Thoracic aorta (tissue), 2 donors: Measurements from ENCODE around the gene TCP11L2. TPM values are rescaled to one million over a fixed set of nuclear protein-coding genes. Genes with fewer than 3 reads are reported as not detected.
"Not testable (repeated sequence)": the region's sequence is repeated elsewhere in the genome, so short reads cannot be mapped to it uniquely, and the experiment has no call there.

Source experiments
- ATAC-seq: fragments of 150-250 bp; one replicate; pipeline ENCODE4 v1.8.0; 2017; ENCODE audit warnings: low read depth; ENCODE audit not compliant: insufficient number of reproducible peaks, low FRiP score
- DNase-seq: peaks from one replicate; pipeline ENCODE4 v3.0.0-alpha.2; 2020; ENCODE audit warnings: low spot score
- H3K27ac ChIP-seq, 2 donors: fragments of 200-600 bp; sonication (generic); 1 replicate in 1 of 2; 2 replicates in 1 of 2; pipeline ENCODE4 v1.5.1; 2016; ENCODE audit warnings: mild to moderate bottlenecking in 2 of 2, moderate library complexity in 2 of 2
- H3K27me3 ChIP-seq: fragments of 200-600 bp; sonication (generic); replicated peaks from 2 replicates; pipeline ENCODE4 v1.6.0; 2016; ENCODE audit warnings: mild to moderate bottlenecking; ENCODE audit not compliant: insufficient read depth
- H3K36me3 ChIP-seq: fragments of 200-600 bp; sonication (generic); one replicate; pipeline ENCODE4 v1.5.1; 2016
- H3K4me1 ChIP-seq, 2 donors: fragments of 200-600 bp; sonication (generic); 1 replicate in 1 of 2; 2 replicates in 1 of 2; pipeline versions ENCODE4 v1.5.1 to v1.6.0; 2016; ENCODE audit warnings: low read depth in 2 of 2, mild to moderate bottlenecking in 1 of 2; ENCODE audit not compliant: control insufficient read depth in 1 of 2
- H3K4me3 ChIP-seq: fragments of 200-600 bp; sonication (generic); 2 replicates; pipeline ENCODE4 v1.5.1; 2016; ENCODE audit warnings: mild to moderate bottlenecking
- H3K9me3 ChIP-seq: fragments of 200-600 bp; sonication (generic); 2 replicates; pipeline ENCODE4 v1.5.1; 2016
- total RNA-seq, 2 donors: library from RNA; depleted of rRNA; stranded (reverse); fragments of >200 nt; gene quantifications; one replicate each; pipeline versions ENCODE4 v1.1.0 to v1.2.3, GENCODE V29; 2016
- TF ChIP-seq, protein P1 (sequence below): fragments of 200-600 bp; sonication (generic); IDR thresholded peaks from one replicate; pipeline ENCODE4 v1.5.1; 2019; ENCODE audit warnings: antibody characterized with exemption

TCP11L2 gene
- total RNA-seq, 2 donors from 2014 or later, result 23.1 to 23.2 TPM

- ATAC-seq (no peak), DNase-seq (no peak)
- peaks cover 6% of the 10 kb centered on the region for H3K36me3 ChIP-seq
- no peaks in the 10 kb centered on the region for H3K9me3 ChIP-seq
- H3K27ac ChIP-seq, result no peak overlapping the region
- H3K27me3 ChIP-seq, result no peaks in the 10 kb centered on the region
- H3K4me3 ChIP-seq, result no peak overlapping the region
- TF ChIP-seq, protein P1, sequence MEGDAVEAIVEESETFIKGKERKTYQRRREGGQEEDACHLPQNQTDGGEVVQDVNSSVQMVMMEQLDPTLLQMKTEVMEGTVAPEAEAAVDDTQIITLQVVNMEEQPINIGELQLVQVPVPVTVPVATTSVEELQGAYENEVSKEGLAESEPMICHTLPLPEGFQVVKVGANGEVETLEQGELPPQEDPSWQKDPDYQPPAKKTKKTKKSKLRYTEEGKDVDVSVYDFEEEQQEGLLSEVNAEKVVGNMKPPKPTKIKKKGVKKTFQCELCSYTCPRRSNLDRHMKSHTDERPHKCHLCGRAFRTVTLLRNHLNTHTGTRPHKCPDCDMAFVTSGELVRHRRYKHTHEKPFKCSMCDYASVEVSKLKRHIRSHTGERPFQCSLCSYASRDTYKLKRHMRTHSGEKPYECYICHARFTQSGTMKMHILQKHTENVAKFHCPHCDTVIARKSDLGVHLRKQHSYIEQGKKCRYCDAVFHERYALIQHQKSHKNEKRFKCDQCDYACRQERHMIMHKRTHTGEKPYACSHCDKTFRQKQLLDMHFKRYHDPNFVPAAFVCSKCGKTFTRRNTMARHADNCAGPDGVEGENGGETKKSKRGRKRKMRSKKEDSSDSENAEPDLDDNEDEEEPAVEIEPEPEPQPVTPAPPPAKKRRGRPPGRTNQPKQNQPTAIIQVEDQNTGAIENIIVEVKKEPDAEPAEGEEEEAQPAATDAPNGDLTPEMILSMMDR, result no peak
- no peaks in the 10 kb centered on the region for H3K4me1 ChIP-seq
Observed at GRCh38 chr12:106380954-106381353, 78.4 kb downstream of the TCP11L2 start.

DNA sequence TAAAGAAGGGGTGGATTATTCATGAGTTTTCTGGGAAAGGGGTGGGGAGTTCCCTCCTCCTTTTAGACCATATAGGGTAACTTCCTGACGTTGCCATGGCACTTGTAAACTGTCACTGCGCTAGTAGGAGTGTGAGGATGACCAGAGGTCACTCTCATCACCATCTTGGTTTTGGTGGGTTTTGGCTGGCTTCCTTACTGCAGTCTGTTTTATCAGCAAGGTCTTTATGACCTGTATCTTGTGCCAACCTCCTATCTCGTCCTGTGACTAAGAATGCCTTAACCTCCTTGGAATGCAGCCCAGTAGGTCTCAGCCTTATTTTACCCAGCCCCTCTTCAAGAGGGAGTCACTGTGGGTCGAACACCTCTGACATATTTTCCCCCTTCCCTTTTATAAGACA is 79.3 kb downstream of the TCP11L2 start:
- not testable (repeated sequence) for DNase-seq, ATAC-seq, H3K36me3 ChIP-seq, H3K4me1 ChIP-seq, H3K27me3 ChIP-seq, H3K27ac ChIP-seq, H3K9me3 ChIP-seq, H3K4me3 ChIP-seq

DNA sequence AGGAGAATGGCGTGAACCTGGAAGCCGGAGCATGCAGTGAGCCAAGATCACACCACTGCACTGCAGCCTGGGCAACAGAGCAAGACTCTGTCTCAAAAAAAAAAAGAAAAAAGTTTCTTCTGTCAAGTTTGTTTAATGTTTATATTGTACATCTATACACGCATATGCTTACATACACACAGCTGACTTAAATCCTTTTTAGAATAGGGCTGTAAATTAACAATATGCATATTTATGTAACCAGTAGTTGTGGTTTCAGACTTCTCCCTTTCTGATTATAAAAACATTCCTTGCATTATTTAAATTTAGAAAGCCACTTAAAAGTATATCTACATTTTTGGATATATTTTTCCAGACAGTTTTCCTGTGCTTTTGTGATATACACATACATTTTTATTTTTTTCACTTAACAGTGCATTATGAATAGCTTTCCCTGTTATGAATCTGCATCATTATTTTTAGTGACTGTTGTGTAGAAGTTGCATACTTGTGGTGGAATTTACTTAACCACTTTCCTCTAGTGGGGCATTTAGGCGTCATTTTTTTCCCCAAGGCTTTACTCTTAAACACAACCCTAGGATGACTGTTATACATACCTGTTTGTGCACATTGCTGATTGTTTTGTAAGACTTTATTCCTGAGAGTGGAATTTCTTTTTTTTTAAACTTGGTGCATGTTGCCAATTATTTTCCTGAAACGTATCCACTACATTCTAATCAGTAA is 84.4 kb downstream of the TCP11L2 start:
- Histone ChIP-seq H3K4me1 (no peaks in the 10 kb centered on the region), H3K9me3 (no peaks in the 10 kb centered on the region), H3K27ac (no peak overlapping the region), H3K4me3 (no peak overlapping the region), H3K27me3 (no peaks in the 10 kb centered on the region), H3K36me3 (no peaks in the 10 kb centered on the region)
- no peak for ATAC-seq
- TF ChIP-seq, protein P1, result no peak
- DNase-seq, result no peak

GRCh38 chr12:106387848-106388377 is 85.4 kb downstream of the TCP11L2 start:
- ATAC-seq, result no peak
- no peaks in the 10 kb centered on the region for H3K9me3 ChIP-seq
- TF ChIP-seq, protein P1, result no peak

DNA sequence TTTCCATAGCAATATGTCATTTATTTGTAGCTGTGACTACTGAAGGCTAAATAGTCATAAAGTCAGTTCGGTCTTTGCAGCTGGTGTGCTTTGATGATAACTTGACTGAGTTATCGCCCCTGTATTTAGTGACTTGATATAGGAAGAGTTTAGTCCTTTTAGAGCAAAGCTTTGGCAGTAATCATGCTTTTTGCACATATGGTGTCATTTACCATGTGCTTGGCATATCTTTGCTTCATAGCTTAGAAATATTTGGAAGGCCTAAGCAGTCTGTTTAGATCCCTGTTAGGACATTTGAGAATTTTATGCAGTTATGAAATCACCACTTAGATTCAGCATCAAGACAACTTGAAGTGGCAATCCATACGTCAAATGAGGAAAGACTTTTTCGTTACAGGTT is 86.6 kb downstream of the TCP11L2 start:
- H3K4me1 ChIP-seq, result no peaks in the 10 kb centered on the region
- H3K27ac ChIP-seq, result no peak overlapping the region
- no peak for ATAC-seq
- TF ChIP-seq, protein P1, result no peak
- no peaks in the 10 kb centered on the region for H3K27me3 ChIP-seq
- no peaks in the 10 kb centered on the region for H3K9me3 ChIP-seq
- no peak for DNase-seq
- H3K36me3 ChIP-seq, result peaks cover 1% of the 10 kb centered on the region
- H3K4me3 ChIP-seq, result no peak overlapping the region

More at GRCh38 chr12:106387848-106388377, 85.4 kb downstream of the TCP11L2 start:
- DNase-seq, result no peak
- H3K4me1 ChIP-seq, result no peaks in the 10 kb centered on the region
- H3K27ac ChIP-seq, result no peak overlapping the region
- H3K4me3 ChIP-seq, result no peak overlapping the region
- H3K36me3 ChIP-seq, result no peaks in the 10 kb centered on the region
- no peaks in the 10 kb centered on the region for H3K27me3 ChIP-seq
